ENCODE results near the gene TIGD3. TPM values are rescaled to one million over a fixed set of nuclear protein-coding genes. Genes with fewer than 3 reads are reported as not detected.

The TIGD3 gene
- total RNA-seq, 2 donors from 2014 or later: 1.3 to 1.8 TPM

DNA sequence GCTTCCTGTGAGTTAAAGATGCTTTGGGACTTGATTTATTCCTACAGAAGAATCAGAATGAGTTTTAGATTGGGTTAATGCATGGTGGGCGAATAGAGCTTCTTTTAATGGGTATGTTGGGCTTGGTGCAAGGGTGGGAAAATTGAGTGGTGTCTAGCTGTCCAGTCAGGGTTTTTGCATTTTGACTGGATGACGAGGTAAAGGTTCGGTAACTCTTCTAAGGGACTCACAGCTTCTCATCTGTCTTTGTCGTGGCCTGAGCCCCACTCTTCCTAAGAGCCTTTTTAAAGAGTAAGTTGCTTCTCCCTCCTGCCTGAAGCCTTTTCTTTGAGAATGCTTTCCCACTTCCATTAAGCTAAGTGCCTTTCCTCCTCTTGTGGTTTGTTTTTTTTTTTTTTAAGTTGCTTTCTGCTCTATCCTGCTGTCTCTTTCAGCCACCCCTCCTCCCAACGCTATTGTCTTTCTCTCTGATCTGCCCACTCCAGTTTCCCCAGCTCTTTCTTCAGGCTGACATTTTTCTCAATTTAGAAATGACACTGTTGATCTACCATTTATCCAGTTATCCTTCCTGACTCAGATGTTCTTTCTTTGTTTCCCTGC lies 19.8 kb upstream of the TIGD3 start:
- DNase-seq (no peak), ATAC-seq (replicated peaks in 1 of 2) (no peak)
- Mint-ChIP-seq H3K9me3 (no peaks in the 10 kb centered on the region), H3K27me3 (ENCODE audit: low read depth) (no peaks in the 10 kb centered on the region), H3K36me3 (ENCODE audit: insufficient read depth in 2 of 2) (peaks cover 7 to 10% of the 10 kb centered on the region in 2 donors), H3K4me3 (peak overlapping the region; percentile 83 to 91), H3K27ac (peak overlapping the region; percentile 90), H3K4me1 (ENCODE audit: low read depth) (peaks cover 47% of the 10 kb centered on the region)

DNA sequence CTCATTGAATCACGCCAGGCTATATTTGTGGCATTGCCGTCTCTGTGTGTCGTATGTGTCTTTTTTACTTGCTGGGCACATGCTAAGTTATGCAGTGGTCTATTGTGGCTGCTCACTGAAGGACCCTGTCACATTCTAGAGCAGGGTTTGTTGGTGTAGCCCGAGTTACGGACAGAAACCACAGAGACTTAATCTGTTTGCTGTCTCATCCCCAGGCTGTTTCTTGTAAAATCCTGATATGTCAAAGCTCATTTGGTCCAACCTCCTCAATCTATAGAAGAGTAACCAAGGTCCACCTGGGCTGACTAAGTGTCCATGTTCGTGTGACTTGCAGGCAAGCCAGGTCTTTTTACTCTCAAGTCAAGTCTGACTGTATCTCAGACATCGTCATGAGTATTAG lies 15.9 kb upstream of the TIGD3 start:
- Mint-ChIP-seq H3K27ac (peak overlapping the region; percentile 27), H3K27me3 (ENCODE audit: low read depth) (no peaks in the 10 kb centered on the region), H3K4me1 (ENCODE audit: low read depth) (peaks cover 46% of the 10 kb centered on the region), H3K9me3 (no peaks in the 10 kb centered on the region), H3K36me3 (ENCODE audit: insufficient read depth in 2 of 2) (peaks cover 14 to 18% of the 10 kb centered on the region in 2 donors), H3K4me3 (no peak overlapping the region)
- DNase-seq: no peak
- ATAC-seq (replicated peaks in 1 of 2): no peak

GRCh38 chr11:65340226-65340625 lies 14.3 kb upstream of the TIGD3 start:
- H3K27ac Mint-ChIP-seq: peak overlapping the region; percentile 89
- no peaks in the 10 kb centered on the region for H3K27me3 Mint-ChIP-seq (ENCODE audit: low read depth)
- no peak overlapping the region for H3K4me3 Mint-ChIP-seq
- peaks cover 37% of the 10 kb centered on the region for H3K4me1 Mint-ChIP-seq (ENCODE audit: low read depth)
- peaks cover 14 to 20% of the 10 kb centered on the region in 2 donors for H3K36me3 Mint-ChIP-seq (ENCODE audit: insufficient read depth in 2 of 2)
- DNase-seq: no peak
- no peak for ATAC-seq (replicated peaks in 1 of 2)
- no peaks in the 10 kb centered on the region for H3K9me3 Mint-ChIP-seq

DNA sequence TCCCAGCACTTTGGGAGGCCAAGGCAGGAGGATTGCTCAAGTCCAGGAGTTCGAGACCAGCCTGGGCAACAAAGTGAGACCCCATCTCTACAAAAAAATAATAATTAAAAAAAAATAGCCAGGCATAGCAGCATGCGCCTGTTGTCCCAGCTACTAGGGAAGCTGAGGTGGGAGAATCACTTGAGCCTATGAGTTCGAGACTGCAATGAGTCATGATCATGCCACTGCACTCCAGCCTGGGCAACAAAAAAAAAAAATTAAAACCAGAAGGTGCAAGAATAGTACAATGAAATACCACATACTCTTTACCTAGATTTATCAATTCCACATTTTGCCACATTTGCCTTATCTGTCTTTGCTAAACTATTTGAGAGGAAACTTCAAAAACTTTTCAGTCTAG lies 12.7 kb upstream of the TIGD3 start:
- no peaks in the 10 kb centered on the region for H3K27me3 Mint-ChIP-seq (ENCODE audit: low read depth)
- no peaks in the 10 kb centered on the region for H3K9me3 Mint-ChIP-seq
- peaks cover 23% of the 10 kb centered on the region for H3K4me1 Mint-ChIP-seq (ENCODE audit: low read depth)
- DNase-seq (no peak), ATAC-seq (replicated peaks in 1 of 2) (no peak)
- peaks cover 20 to 25% of the 10 kb centered on the region in 2 donors for H3K36me3 Mint-ChIP-seq (ENCODE audit: insufficient read depth in 2 of 2)
- H3K27ac Mint-ChIP-seq: no peak overlapping the region
- no peak overlapping the region for H3K4me3 Mint-ChIP-seq

DNA sequence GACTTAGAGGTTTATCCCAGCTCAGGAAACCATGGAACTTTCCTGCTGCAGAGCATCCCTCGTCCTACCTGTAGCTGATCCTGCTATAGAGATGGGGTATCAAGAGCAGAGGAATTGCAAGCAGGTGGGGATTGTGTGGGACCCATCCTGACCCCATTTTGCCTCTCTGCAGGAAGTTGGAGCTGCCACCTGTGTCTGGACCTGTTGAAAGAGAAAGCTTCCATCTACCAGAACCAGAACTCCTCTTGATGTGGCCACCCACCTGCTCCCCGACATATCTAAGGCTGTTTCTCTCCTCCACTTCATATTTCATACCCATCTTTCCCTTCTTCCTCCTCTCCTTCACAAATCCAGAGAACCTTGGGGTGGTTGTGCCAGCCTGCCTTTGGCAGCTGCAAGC lies 3.0 kb upstream of the TIGD3 start:
- Mint-ChIP-seq H3K36me3 (ENCODE audit: insufficient read depth in 2 of 2) (peaks cover 4 to 12% of the 10 kb centered on the region in 2 donors), H3K9me3 (no peaks in the 10 kb centered on the region), H3K4me3 (no peak overlapping the region), H3K27ac (no peak overlapping the region), H3K27me3 (ENCODE audit: low read depth) (no peaks in the 10 kb centered on the region), H3K4me1 (ENCODE audit: low read depth) (peaks cover 7% of the 10 kb centered on the region)
- ATAC-seq (replicated peaks in 1 of 2): no peak
- no peak for DNase-seq

DNA sequence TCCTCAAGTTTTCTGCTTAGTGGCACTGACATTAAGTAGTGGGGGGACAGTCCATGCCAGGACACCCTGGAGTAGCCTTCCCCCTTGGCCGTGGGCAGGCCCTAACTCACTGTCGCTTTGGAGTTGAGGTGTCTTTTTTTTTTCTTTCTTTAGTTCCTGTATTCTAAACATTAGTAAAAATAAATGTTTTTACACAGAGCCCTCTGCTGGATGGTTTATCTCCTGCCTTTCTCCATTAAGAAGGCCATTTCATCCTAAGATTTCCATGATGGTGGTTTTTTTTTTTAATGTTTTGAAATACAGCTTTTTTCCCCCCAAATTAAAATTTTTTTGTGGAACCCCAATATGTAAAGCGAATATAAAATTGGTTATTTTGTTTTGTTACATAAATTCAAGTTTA lies 1.8 kb upstream of the TIGD3 start:
- no peaks in the 10 kb centered on the region for H3K9me3 Mint-ChIP-seq
- H3K4me1 Mint-ChIP-seq (ENCODE audit: low read depth): peaks cover 7% of the 10 kb centered on the region
- H3K27ac Mint-ChIP-seq: no peak overlapping the region
- H3K36me3 Mint-ChIP-seq (ENCODE audit: insufficient read depth in 2 of 2): peaks cover 2 to 10% of the 10 kb centered on the region in 2 donors
- H3K4me3 Mint-ChIP-seq: no peak overlapping the region
- ATAC-seq (replicated peaks in 1 of 2) (no peak), DNase-seq (no peak)
- no peaks in the 10 kb centered on the region for H3K27me3 Mint-ChIP-seq (ENCODE audit: low read depth)

DNA sequence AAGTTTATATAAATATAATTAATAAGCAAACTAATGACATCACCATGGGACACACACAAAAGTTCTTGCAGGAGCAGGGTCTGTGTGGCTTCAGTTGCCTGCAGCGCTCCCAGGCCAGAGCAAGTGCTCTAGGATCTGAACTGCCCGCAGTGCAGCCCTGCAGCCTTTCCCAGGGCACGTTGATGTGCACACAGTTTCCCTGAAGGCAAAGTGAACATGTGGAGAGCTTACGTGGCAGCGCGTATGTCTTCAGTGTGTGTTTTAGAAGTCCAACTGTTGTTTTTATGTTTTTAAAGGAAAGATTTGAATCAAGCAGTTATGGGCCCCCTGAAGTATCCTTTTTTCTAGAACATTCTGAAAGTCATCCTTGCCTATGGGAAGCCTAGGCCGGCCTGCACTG lies 1.2 kb upstream of the TIGD3 start:
- H3K9me3 Mint-ChIP-seq: no peaks in the 10 kb centered on the region
- peaks cover 2 to 9% of the 10 kb centered on the region in 2 donors for H3K36me3 Mint-ChIP-seq (ENCODE audit: insufficient read depth in 2 of 2)
- H3K4me3 Mint-ChIP-seq: peak overlapping the region; percentile 46 to 49
- ATAC-seq (replicated peaks in 1 of 2) (no peak), DNase-seq (no peak)
- peaks cover 7% of the 10 kb centered on the region for H3K4me1 Mint-ChIP-seq (ENCODE audit: low read depth)
- H3K27ac Mint-ChIP-seq: peak overlapping the region; percentile 81
- no peaks in the 10 kb centered on the region for H3K27me3 Mint-ChIP-seq (ENCODE audit: low read depth)

DNA sequence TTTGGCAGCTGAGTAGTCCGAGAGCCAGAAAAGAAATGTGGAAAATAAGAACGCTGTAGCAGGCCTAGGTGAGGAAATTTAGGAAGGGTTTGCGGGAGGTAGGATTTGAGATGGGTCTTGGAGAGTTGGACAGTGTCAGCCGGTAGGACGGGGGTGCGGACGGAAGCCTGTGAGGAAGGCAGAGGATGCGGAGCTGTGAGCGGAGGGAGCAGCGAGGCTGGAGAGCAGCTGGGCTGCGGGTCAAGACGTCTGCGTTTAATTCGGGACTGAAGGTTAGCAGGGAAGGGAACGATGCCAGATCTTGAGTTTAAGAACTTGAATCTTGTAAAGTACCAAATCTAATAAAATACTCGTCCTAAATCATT lies 669 bp upstream of the TIGD3 start:
- Mint-ChIP-seq H3K4me1 (ENCODE audit: low read depth) (peaks cover 7% of the 10 kb centered on the region), H3K27ac (peak overlapping the region; percentile 81)
- DNase-seq: no peak

GRCh38 chr11:65355013-65355775 lies 643 bp downstream of the TIGD3 start:
- no peaks in the 10 kb centered on the region for H3K9me3 Mint-ChIP-seq
- peaks cover 7% of the 10 kb centered on the region for H3K4me1 Mint-ChIP-seq (ENCODE audit: low read depth)
- peak; percentile 26 to 34 for ATAC-seq (replicated peaks in 1 of 2)
- peak overlapping the region; percentile 92 to 93 for H3K4me3 Mint-ChIP-seq
- peaks cover 0 to 5% of the 10 kb centered on the region in 2 donors for H3K36me3 Mint-ChIP-seq (ENCODE audit: insufficient read depth in 2 of 2)
- peak overlapping the region; percentile 72 for H3K27ac Mint-ChIP-seq
- DNase-seq: peak; percentile 42 to 53
- H3K27me3 Mint-ChIP-seq (ENCODE audit: low read depth): no peaks in the 10 kb centered on the region

More for the DNA sequence above, 669 bp upstream of the TIGD3 start:
- Mint-ChIP-seq H3K36me3 (ENCODE audit: insufficient read depth in 2 of 2) (peaks cover 0 to 6% of the 10 kb centered on the region in 2 donors), H3K9me3 (no peaks in the 10 kb centered on the region), H3K4me3 (peak overlapping the region; percentile 46 to 49), H3K27me3 (ENCODE audit: low read depth) (no peaks in the 10 kb centered on the region)
- no peak for ATAC-seq (replicated peaks in 1 of 2)

DNA sequence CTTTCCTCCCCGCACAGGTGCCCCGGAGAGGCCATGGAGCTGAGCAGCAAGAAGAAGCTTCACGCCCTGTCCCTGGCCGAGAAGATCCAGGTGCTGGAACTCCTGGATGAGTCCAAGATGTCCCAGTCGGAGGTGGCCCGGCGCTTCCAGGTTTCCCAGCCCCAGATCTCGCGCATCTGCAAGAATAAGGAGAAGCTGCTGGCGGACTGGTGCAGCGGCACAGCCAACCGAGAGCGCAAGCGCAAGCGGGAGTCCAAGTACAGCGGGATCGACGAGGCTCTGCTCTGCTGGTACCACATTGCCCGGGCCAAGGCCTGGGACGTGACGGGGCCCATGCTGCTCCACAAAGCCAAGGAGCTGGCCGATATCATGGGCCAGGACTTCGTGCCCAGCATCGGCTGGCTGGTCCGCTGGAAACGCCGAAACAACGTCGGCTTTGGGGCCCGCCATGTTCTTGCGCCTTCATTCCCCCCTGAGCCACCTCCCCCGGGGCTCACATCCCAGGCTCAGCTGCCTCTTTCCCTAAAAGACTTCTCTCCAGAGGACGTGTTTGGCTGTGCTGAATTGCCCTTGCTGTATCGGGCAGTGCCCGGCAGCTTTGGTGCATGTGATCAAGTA lies 1.3 kb downstream of the TIGD3 start:
- Mint-ChIP-seq H3K4me1 (ENCODE audit: low read depth) (peaks cover 7% of the 10 kb centered on the region), H3K27me3 (ENCODE audit: low read depth) (no peaks in the 10 kb centered on the region), H3K4me3 (peak overlapping the region; percentile 92 to 93), H3K9me3 (no peaks in the 10 kb centered on the region), H3K36me3 (ENCODE audit: insufficient read depth in 2 of 2) (peaks cover 0 to 3% of the 10 kb centered on the region in 2 donors), H3K27ac (peak overlapping the region; percentile 72)
- ATAC-seq (replicated peaks in 1 of 2) (no peak), DNase-seq (no peak)

DNA sequence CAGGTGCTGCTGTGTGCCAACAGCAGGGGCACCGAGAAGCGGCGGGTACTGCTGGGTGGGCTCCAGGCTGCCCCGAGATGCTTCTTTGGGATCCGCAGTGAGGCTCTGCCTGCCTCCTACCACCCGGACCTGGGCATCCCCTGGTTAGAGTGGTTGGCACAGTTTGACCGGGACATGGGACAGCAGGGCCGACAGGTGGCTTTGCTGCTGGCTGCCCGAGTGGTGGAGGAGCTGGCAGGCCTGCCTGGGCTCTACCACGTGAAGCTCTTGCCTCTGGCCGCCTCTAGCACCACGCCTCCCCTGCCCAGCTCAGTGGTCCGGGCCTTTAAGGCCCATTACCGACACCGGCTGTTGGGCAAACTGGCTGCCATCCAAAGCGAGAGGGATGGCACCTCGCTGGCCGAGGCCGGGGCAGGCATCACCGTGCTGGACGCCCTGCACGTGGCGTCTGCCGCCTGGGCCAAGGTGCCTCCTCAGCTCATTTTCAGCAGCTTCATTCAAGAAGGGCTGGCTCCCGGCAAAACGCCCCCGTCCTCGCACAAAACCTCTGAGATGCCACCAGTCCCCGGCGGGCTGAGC lies 1.9 kb downstream of the TIGD3 start:
- ATAC-seq (replicated peaks in 1 of 2) (no peak), DNase-seq (no peak)
- no peak overlapping the region for H3K27ac Mint-ChIP-seq
- peaks cover 7% of the 10 kb centered on the region for H3K4me1 Mint-ChIP-seq (ENCODE audit: low read depth)
- H3K4me3 Mint-ChIP-seq: peak overlapping the region; percentile 92 to 93
- no peaks in the 10 kb centered on the region for H3K27me3 Mint-ChIP-seq (ENCODE audit: low read depth)
- no peaks in the 10 kb centered on the region for H3K9me3 Mint-ChIP-seq
- H3K36me3 Mint-ChIP-seq (ENCODE audit: insufficient read depth in 2 of 2): peaks cover 0 to 3% of the 10 kb centered on the region in 2 donors

- DNase-seq (no peak), ATAC-seq (replicated peaks in 1 of 2) (no peak)
- Mint-ChIP-seq H3K36me3 (ENCODE audit: insufficient read depth in 2 of 2) (peaks cover 0 to 1% of the 10 kb centered on the region in 2 donors), H3K27ac (no peak overlapping the region), H3K27me3 (ENCODE audit: low read depth) (no peaks in the 10 kb centered on the region), H3K4me3 (no peak overlapping the region), H3K4me1 (ENCODE audit: low read depth) (peaks cover 20% of the 10 kb centered on the region), H3K9me3 (no peaks in the 10 kb centered on the region)
These were observed 3.4 kb downstream of the TIGD3 start for GRCh38 chr11:65357856-65358356.
